Measurements from ENCODE around the gene CCL8.

CCL8 gene

GRCh38 chr17:34319039-34319483 is at the start of gene CCL8:
Gene CCL8 (plus strand): TSS chr17:34319435. CDS start chr17:34319502, 67 bp downstream.
- no peak for DNase-seq (ENCODE audit: low read depth)

GRCh38 chr17:34269969-34270368 is 49.3 kb upstream of the CCL8 start, which contains the start of gene CCL7:
Gene CCL7 (plus strand): TSS chr17:34270221. CDS start chr17:34270291, 70 bp downstream.
- no peak for DNase-seq (ENCODE audit: low read depth)

- no peak for DNase-seq (ENCODE audit: low read depth)
Observed at GRCh38 chr17:34275881-34276280, 43.4 kb upstream of the CCL8 start.

GRCh38 chr17:34276826-34277225 is 42.4 kb upstream of the CCL8 start:
- no peak for DNase-seq (ENCODE audit: low read depth)

- no peak for DNase-seq (ENCODE audit: low read depth)
Observed at GRCh38 chr17:34283571-34283970, 35.7 kb upstream of the CCL8 start.

GRCh38 chr17:34285286-34285792 is 33.9 kb upstream of the CCL8 start, which contains the start of gene CCL11:
Gene CCL11 (plus strand): TSS chr17:34285742. CDS start chr17:34285809, 67 bp downstream.
- no peak for DNase-seq (ENCODE audit: low read depth)

- no peak for DNase-seq (ENCODE audit: low read depth)
Observed at GRCh38 chr17:34287875-34288274, 31.4 kb upstream of the CCL8 start.

GRCh38 chr17:34290586-34290985 is 28.6 kb upstream of the CCL8 start:
- DNase-seq (ENCODE audit: low read depth), result no peak

GRCh38 chr17:34291721-34292348 is 27.4 kb upstream of the CCL8 start:
- no peak for DNase-seq (ENCODE audit: low read depth)

- no peak for DNase-seq (ENCODE audit: low read depth)
Observed at GRCh38 chr17:34299027-34299426, 20.2 kb upstream of the CCL8 start.

- DNase-seq (ENCODE audit: low read depth), result no peak
Observed at GRCh38 chr17:34299956-34300577, 19.2 kb upstream of the CCL8 start.

- no peak for DNase-seq (ENCODE audit: low read depth)
Observed at GRCh38 chr17:34300652-34301370, 18.4 kb upstream of the CCL8 start.

GRCh38 chr17:34301986-34302385 is 17.2 kb upstream of the CCL8 start:
- DNase-seq (ENCODE audit: low read depth), result no peak

GRCh38 chr17:34302636-34303035 is 16.6 kb upstream of the CCL8 start:
- no peak for DNase-seq (ENCODE audit: low read depth)

GRCh38 chr17:34303606-34304005 is 15.6 kb upstream of the CCL8 start:
- DNase-seq (ENCODE audit: low read depth), result no peak

GRCh38 chr17:34305061-34305460 is 14.2 kb upstream of the CCL8 start:
- DNase-seq (ENCODE audit: low read depth), result no peak

- DNase-seq (ENCODE audit: low read depth), result no peak
Observed at GRCh38 chr17:34305606-34306005, 13.6 kb upstream of the CCL8 start.

GRCh38 chr17:34306466-34306865 is 12.8 kb upstream of the CCL8 start:
- no peak for DNase-seq (ENCODE audit: low read depth)

- no peak for DNase-seq (ENCODE audit: low read depth)
Observed at GRCh38 chr17:34307110-34307509, 12.1 kb upstream of the CCL8 start.

- no peak for DNase-seq (ENCODE audit: low read depth)
Observed at GRCh38 chr17:34308371-34308770, 10.9 kb upstream of the CCL8 start.

- DNase-seq (ENCODE audit: low read depth), result no peak
Observed at GRCh38 chr17:34311291-34311690, 7.9 kb upstream of the CCL8 start.

GRCh38 chr17:34312080-34312479 is 7.2 kb upstream of the CCL8 start:
- no peak for DNase-seq (ENCODE audit: low read depth)

- no peak for DNase-seq (ENCODE audit: low read depth)
Observed at GRCh38 chr17:34313164-34313563, 6.1 kb upstream of the CCL8 start.
